GM21390 (cell line): ENCODE results near the gene MRPS14.
"Not testable (repeated sequence)": the region's sequence is repeated elsewhere in the genome, so short reads cannot be mapped to it uniquely, and the experiment has no call there.

Experiments
- ATAC-seq: cut with Tn5 transposase; IDR thresholded peaks from one replicate; pipeline ENCODE4 v1.9.1; 2021; ENCODE audit not compliant: unreplicated experiment

The MRPS14 gene

GRCh38 chr1:175023043-175023921 is at the start of gene MRPS14:
TSS of gene MRPS14 (minus strand) at chr1:175023425. CDS start at chr1:175023408, 17 bp downstream.
- peak; percentile 94 for ATAC-seq

- peak; percentile 86 for ATAC-seq
Measured at GRCh38 chr1:175072099-175072951, 49.1 kb upstream of the MRPS14 start.

GRCh38 chr1:175071276-175071943 is 48.2 kb upstream of the MRPS14 start:
- no peak for ATAC-seq

GRCh38 chr1:175070818-175071217 is 47.6 kb upstream of the MRPS14 start:
- no peak for ATAC-seq

GRCh38 chr1:175067362-175068106 is 44.3 kb upstream of the MRPS14 start, which contains the start of gene TNN:
TSS of gene TNN (plus strand) at chr1:175067833. CDS start at chr1:175077419, 9,586 bp downstream.
- ATAC-seq = no peak

- no peak for ATAC-seq
Measured at GRCh38 chr1:175062858-175063257, 39.6 kb upstream of the MRPS14 start.

GRCh38 chr1:175062339-175062738 is 39.1 kb upstream of the MRPS14 start:
- no peak for ATAC-seq

GRCh38 chr1:175054736-175055135 is 31.5 kb upstream of the MRPS14 start:
- no peak for ATAC-seq

GRCh38 chr1:175050992-175051391 is 27.8 kb upstream of the MRPS14 start:
- ATAC-seq = no peak

- no peak for ATAC-seq
Measured at GRCh38 chr1:175045519-175045918, 22.3 kb upstream of the MRPS14 start.

- ATAC-seq = no peak
Measured at GRCh38 chr1:175045097-175045496, 21.9 kb upstream of the MRPS14 start.

GRCh38 chr1:175044591-175044990 is 21.4 kb upstream of the MRPS14 start:
- ATAC-seq = not testable (repeated sequence)

- ATAC-seq = no peak
Measured at GRCh38 chr1:175043824-175044223, 20.6 kb upstream of the MRPS14 start.

- no peak for ATAC-seq
Measured at GRCh38 chr1:175042650-175043049, 19.4 kb upstream of the MRPS14 start.

GRCh38 chr1:175040324-175040879 is 17.2 kb upstream of the MRPS14 start:
- ATAC-seq = no peak

GRCh38 chr1:175037416-175037815 is 14.2 kb upstream of the MRPS14 start:
- no peak for ATAC-seq

GRCh38 chr1:175036476-175036875 is 13.3 kb upstream of the MRPS14 start:
- ATAC-seq = no peak

- ATAC-seq = no peak
Measured at GRCh38 chr1:175035865-175036264, 12.6 kb upstream of the MRPS14 start.

- no peak for ATAC-seq
Measured at GRCh38 chr1:175034775-175035174, 11.6 kb upstream of the MRPS14 start.

GRCh38 chr1:175033953-175034352 is 10.7 kb upstream of the MRPS14 start:
- ATAC-seq = no peak
